ENCODE data around the gene LSM8.
"Not testable (repeated sequence)": the region's sequence is repeated elsewhere in the genome, so short reads cannot be mapped to it uniquely, and the experiment has no call there.

LSM8 gene

GRCh38 chr7:118183786-118184564, at the start of gene LSM8:
Gene LSM8 (plus strand): TSS chr7:118184164. CDS start chr7:118184224, 60 bp downstream.
- peak; percentile 93 to 96 for DNase-seq (ENCODE audit: low read depth in 2 of 2)

- DNase-seq (ENCODE audit: low read depth in 2 of 2): not testable (repeated sequence)
These were observed 49.5 kb upstream of the LSM8 start for GRCh38 chr7:118134420-118134819.

- no peak for DNase-seq (ENCODE audit: low read depth in 2 of 2)
These were observed 43.5 kb upstream of the LSM8 start for GRCh38 chr7:118140468-118140867.

- DNase-seq (ENCODE audit: low read depth in 2 of 2): no peak
These were observed 42.0 kb upstream of the LSM8 start for GRCh38 chr7:118142012-118142411.

GRCh38 chr7:118148930-118149329, 35.0 kb upstream of the LSM8 start:
- DNase-seq (ENCODE audit: low read depth in 2 of 2): no peak

GRCh38 chr7:118149394-118149793, 34.6 kb upstream of the LSM8 start:
- DNase-seq (ENCODE audit: low read depth in 2 of 2): no peak

- DNase-seq (ENCODE audit: low read depth in 2 of 2): no peak
These were observed 32.3 kb upstream of the LSM8 start for GRCh38 chr7:118151671-118152070.

- no peak for DNase-seq (ENCODE audit: low read depth in 2 of 2)
These were observed 31.8 kb upstream of the LSM8 start for GRCh38 chr7:118152149-118152548.

- DNase-seq (ENCODE audit: low read depth in 2 of 2): no peak
These were observed 31.3 kb upstream of the LSM8 start for GRCh38 chr7:118152654-118153053.

GRCh38 chr7:118153551-118154177, 30.3 kb upstream of the LSM8 start:
- no peak for DNase-seq (ENCODE audit: low read depth in 2 of 2)

- DNase-seq (ENCODE audit: low read depth in 2 of 2): no peak
These were observed 25.2 kb upstream of the LSM8 start for GRCh38 chr7:118158766-118159165.

GRCh38 chr7:118169146-118169545, 14.8 kb upstream of the LSM8 start:
- DNase-seq (ENCODE audit: low read depth in 2 of 2): no peak

- no peak for DNase-seq (ENCODE audit: low read depth in 2 of 2)
These were observed 8.2 kb upstream of the LSM8 start for GRCh38 chr7:118175740-118176139.

GRCh38 chr7:118179191-118179590, 4.8 kb upstream of the LSM8 start:
- no peak for DNase-seq (ENCODE audit: low read depth in 2 of 2)

- DNase-seq (ENCODE audit: low read depth in 2 of 2): no peak
These were observed 1.2 kb upstream of the LSM8 start for GRCh38 chr7:118182593-118183427.

- no peak for DNase-seq (ENCODE audit: low read depth in 2 of 2)
These were observed 557 bp upstream of the LSM8 start for GRCh38 chr7:118183428-118183785.

- DNase-seq (ENCODE audit: low read depth in 2 of 2): no peak
These were observed 589 bp downstream of the LSM8 start for GRCh38 chr7:118184565-118184940.

GRCh38 chr7:118185163-118185860, 1.3 kb downstream of the LSM8 start:
- no peak for DNase-seq (ENCODE audit: low read depth in 2 of 2)

GRCh38 chr7:118186501-118186900, 2.5 kb downstream of the LSM8 start:
- no peak for DNase-seq (ENCODE audit: low read depth in 2 of 2)

- no peak for DNase-seq (ENCODE audit: low read depth in 2 of 2)
These were observed 10.6 kb downstream of the LSM8 start for GRCh38 chr7:118194571-118194970.

GRCh38 chr7:118195837-118196474, 12.0 kb downstream of the LSM8 start:
- DNase-seq (ENCODE audit: low read depth in 2 of 2): peak in 1 of 2 donors; percentile 15

Measured in stimulated activated CD8-positive, alpha-beta memory T cell treated with anti-CD3 and anti-CD28 coated beads, Interleukin-15, amount 100 ng/mL, for 4 hours (primary cell).